HepG2 (cell line): ENCODE data around the gene HOXB4. TPM values are rescaled to one million over a fixed set of nuclear protein-coding genes. Genes with fewer than 3 reads are reported as not detected.

Experiments
- ATAC-seq: fragments of 200-7000 bp; cut with Tn5 transposase; 3 replicates; pipeline ENCODE4 v1.9.1; 2020; ENCODE audit warnings: mild to moderate bottlenecking, moderate library complexity
- BruUV-seq: library from RNA; stranded (reverse); fragments of 400-500 nt; replicated peaks from 2 replicates; lab custom pipeline; 2021; lab: Mats Ljungman, UMichigan
- CTCF ChIA-PET: fragments of 300-600 bp; formaldehyde crosslinking; extraction: SDS; loops from one replicate; lab custom pipeline; 2021; ENCODE audit warnings: low total read pairs, inconsistent platforms, low intra/inter-chr PET ratio; lab: Yijun Ruan, JAX
- POLR2A ChIA-PET: fragments of 350-600 bp; sonication (Branson Sonifier 250); formaldehyde crosslinking; loops from one replicate; lab custom pipeline; 2020; ENCODE audit warnings: antibody characterized with exemption, inconsistent platforms; lab: Yijun Ruan, JAX
- DNase-seq: peaks from one replicate; pipeline ENCODE4 v3.0.0-alpha.2; 2015; ENCODE audit warnings: low spot score
- FAIRE-seq: peaks from 3 replicates; lab custom pipeline; 2011; peaks lifted over from hg19 to GRCh38; lab: Jason Lieb, UNC
- H2AFZ ChIP-seq: one replicate; pipeline ENCODE4 v1.6.1; 2011; ENCODE audit warnings: low read length, inconsistent platforms
- H3K27ac ChIP-seq: fragments of 300-600 bp; 3 replicates; pipeline ENCODE4 v1.8.0; 2011; ENCODE audit warnings: mixed run types, mild to moderate bottlenecking, mixed read lengths, low read length, inconsistent platforms; ENCODE audit not compliant: insufficient read depth; ENCODE audit errors: extremely low read length
- H3K27me3 ChIP-seq, 2 experiments: fragments of 200-600 bp in 1 of 2; 2 replicates in 1 of 2; 3 replicates in 1 of 2; pipeline versions ENCODE4 v1.6.0 to v1.8.0; 2011; ENCODE audit warnings: low read length in 2 of 2, mild to moderate bottlenecking in 2 of 2, moderate library complexity in 2 of 2, inconsistent platforms in 1 of 2; ENCODE audit not compliant: insufficient read depth in 2 of 2, control insufficient read depth in 1 of 2
- H3K36me3 ChIP-seq, 2 experiments: fragments of 200-600 bp in 1 of 2; replicated peaks in 1 of 2; 2 replicates in 1 of 2; 3 replicates in 1 of 2; pipeline versions ENCODE4 v1.5.1 to v1.8.0; 2011; ENCODE audit warnings: low read length in 2 of 2, inconsistent platforms in 1 of 2; ENCODE audit not compliant: insufficient read depth in 2 of 2, control insufficient read depth in 1 of 2
- H3K4me1 ChIP-seq: 2 replicates; pipeline ENCODE4 v1.5.1; 2012; ENCODE audit warnings: low read length, inconsistent platforms; ENCODE audit not compliant: insufficient read depth
- H3K4me2 ChIP-seq: 2 replicates; pipeline ENCODE4 v1.6.0; 2011; ENCODE audit warnings: low read depth, low read length, inconsistent platforms
- H3K4me3 ChIP-seq, 3 experiments: fragments of 200-600 bp in 1 of 3; sonication (generic), shearing (Covaris generic) in 1 of 3; replicated peaks in 1 of 3; 2 replicates each; pipeline ENCODE4 v1.5.1; 2011 to 2016; ENCODE audit warnings: low read length in 3 of 3, inconsistent platforms in 2 of 3, low read depth in 2 of 3, mild to moderate bottlenecking in 2 of 3, control low read depth in 1 of 3, mixed read lengths in 1 of 3; ENCODE audit not compliant: insufficient read depth in 1 of 3
- H3K79me2 ChIP-seq: one replicate; pipeline ENCODE4 v1.6.1; 2011; ENCODE audit warnings: low read length, inconsistent platforms; ENCODE audit not compliant: insufficient read depth
- H3K9ac ChIP-seq: 2 replicates; pipeline ENCODE4 v1.6.0; 2011; ENCODE audit warnings: mild to moderate bottlenecking, low read depth, low read length, inconsistent platforms; ENCODE audit not compliant: insufficient read depth
- H3K9me3 ChIP-seq: 2 replicates; pipeline ENCODE4 v1.5.1; 2012; ENCODE audit warnings: mild to moderate bottlenecking, low read length
- H4K20me1 ChIP-seq: 2 replicates; pipeline ENCODE4 v1.6.0; 2011; ENCODE audit warnings: inconsistent platforms, mild to moderate bottlenecking, low read length, moderate library complexity; ENCODE audit not compliant: insufficient read depth
- RARG ChIP-seq: sonication (generic); formaldehyde crosslinking; IDR thresholded peaks from 2 replicates; pipeline ENCODE4 v1.4.0; 2020; ENCODE audit warnings: low read depth, mild to moderate bottlenecking, missing genetic modification reagents
- SCMH1 ChIP-seq: sonication (generic); formaldehyde crosslinking; IDR thresholded peaks from 2 replicates; pipeline ENCODE4 v1.9.0; 2021; ENCODE audit warnings: missing genetic modification reagents, mild to moderate bottlenecking, borderline replicate concordance
- SMAD1 ChIP-seq: sonication (generic); formaldehyde crosslinking; IDR thresholded peaks from 2 replicates; pipeline ENCODE4 v1.4.0; 2020; ENCODE audit warnings: missing genetic modification reagents, low read depth, mild to moderate bottlenecking, borderline replicate concordance
- SRSF9 ChIP-seq: fragments of 200-400 bp; formaldehyde crosslinking; IDR thresholded peaks from 2 replicates; pipeline ENCODE4 v1.6.1; 2018; ENCODE audit warnings: borderline replicate concordance, mild to moderate bottlenecking, low read depth, low read length; ENCODE audit not compliant: insufficient read depth, poor library complexity, severe bottlenecking
- ZNF263 ChIP-seq: sonication (generic); formaldehyde crosslinking; IDR thresholded peaks from 2 replicates; pipeline ENCODE4 v1.4.0; 2020; ENCODE audit warnings: missing genetic modification reagents
- ZNF282 ChIP-seq: fragments of 450-650 bp; IDR thresholded peaks from 2 replicates; pipeline ENCODE4 v1.6.1; 2018; ENCODE audit not compliant: partially characterized antibody
- ZNF350 ChIP-seq: sonication (generic); formaldehyde crosslinking; IDR thresholded peaks from 2 replicates; pipeline ENCODE4 v1.4.0; 2020; ENCODE audit warnings: mild to moderate bottlenecking, low read depth, missing genetic modification reagents, borderline replicate concordance
- ZNF569 ChIP-seq: sonication (generic); formaldehyde crosslinking; IDR thresholded peaks from 2 replicates; pipeline ENCODE4 v1.5.0; 2020; ENCODE audit warnings: mild to moderate bottlenecking, missing genetic modification reagents, moderate library complexity, borderline replicate concordance
- ZNF660 ChIP-seq: sonication (generic); formaldehyde crosslinking; IDR thresholded peaks from 2 replicates; pipeline ENCODE4 v1.5.1; 2020; ENCODE audit warnings: mild to moderate bottlenecking, low read depth, missing genetic modification reagents, borderline replicate concordance
- ZNF709 ChIP-seq: sonication (generic); formaldehyde crosslinking; IDR thresholded peaks from 2 replicates; pipeline ENCODE4 v1.5.0; 2020; ENCODE audit warnings: mild to moderate bottlenecking, missing genetic modification reagents
- ZNF891 ChIP-seq: sonication (generic); formaldehyde crosslinking; IDR thresholded peaks from 2 replicates; pipeline ENCODE4 v1.5.0; 2020; ENCODE audit warnings: mild to moderate bottlenecking, missing genetic modification reagents
- WGBS: methylation state at CpG from one replicate; pipeline ENCODE4 v1.1.6; 2017; ENCODE audit warnings: low lambda C conversion rate; 5-methylcytosine and 5-hydroxymethylcytosine counted together
- in situ Hi-C: cut with HindIII; loops from 2 replicates; pipeline ENCODE4 v1.10.0; 2017; ENCODE audit warnings: low pct_unique_long_range_greater_than_20kb; ENCODE audit not compliant: extremely low pct_ligation_motif_present
- intact Hi-C: fragments of 100-400 bp; cut with micrococcal nuclease; formaldehyde crosslinking; loops from one replicate; pipeline ENCODE4 v1.10.0; 2022; ENCODE audit not compliant: unreplicated experiment
- polyA plus RNA-seq, 8 experiments: library from polyadenylated mRNA; depleted of rRNA in 3 of 8; stranded (reverse) in 7 of 8; unstranded in 1 of 8; fragments of >200 nt; fragmentation: Illumina TruSeq in 4 of 8; extraction: Trizol in 4 of 8; gene quantifications; 2 replicates each; pipeline versions ENCODE4 v1.2.1 to v1.2.3, GENCODE V29; 2011 to 2016; ENCODE audit warnings: low read depth in 4 of 8, missing spikeins in 1 of 8, mixed read lengths in 1 of 8; ENCODE audit not compliant: insufficient read depth in 1 of 8
- total RNA-seq, 5 experiments: library from RNA; depleted of rRNA; stranded (reverse); fragments of >200 nt; fragmentation: Illumina TruSeq; extraction: Trizol; gene quantifications; 2 replicates each; pipeline ENCODE4 v1.2.3, GENCODE V29; 2016; ENCODE audit warnings: low read depth in 1 of 5
- TF ChIP-seq, protein P1 (sequence below): sonication (generic); formaldehyde crosslinking; IDR thresholded peaks from 2 replicates; pipeline ENCODE4 v1.4.0; 2020; ENCODE audit warnings: mild to moderate bottlenecking, missing genetic modification reagents
- TF ChIP-seq, protein P2 (sequence below): sonication (generic); formaldehyde crosslinking; IDR thresholded peaks from 2 replicates; pipeline ENCODE4 v1.4.0; 2020; ENCODE audit warnings: missing genetic modification reagents, low read depth, mild to moderate bottlenecking, borderline replicate concordance
- TF ChIP-seq, protein P3 (sequence below): sonication (generic); formaldehyde crosslinking; IDR thresholded peaks from 2 replicates; pipeline ENCODE4 v1.4.0; 2020; ENCODE audit warnings: missing genetic modification reagents

The HOXB4 gene
- total and polyA plus RNA-seq, 2 of the 13 experiments (the other 11 are each of a cell fraction or from before 2014, with no cell fraction given): not detected

DNA sequence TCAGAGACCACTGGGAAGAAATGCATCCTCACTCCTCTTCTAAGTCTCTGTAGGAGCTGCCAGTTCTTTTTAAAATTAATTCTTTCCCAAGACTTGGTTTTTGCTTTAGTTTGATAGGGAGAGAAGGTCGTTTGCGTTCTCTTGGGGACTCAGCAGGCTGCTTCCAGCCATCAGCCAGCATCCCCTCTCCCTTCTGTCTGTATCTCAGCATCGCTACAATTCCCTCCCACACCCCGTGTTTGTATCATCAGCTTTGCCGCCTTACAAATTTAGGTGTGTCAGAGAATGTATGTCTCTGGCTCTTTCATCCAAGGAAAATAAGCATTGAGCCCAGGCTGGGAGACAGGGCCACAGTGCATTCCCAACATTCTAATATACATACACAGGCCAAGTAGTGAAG, 21.2 kb upstream of the HOXB4 start (continued):
- TF ChIP-seq SRSF9 (no peak), ZNF263 (CRISPR knock-in tag) (no peak), SMAD1 (CRISPR knock-in tag) (no peak), SCMH1 (CRISPR knock-in tag) (no peak), ZNF569 (CRISPR knock-in tag) (no peak), ZNF709 (no peak), RARG (CRISPR knock-in tag) (no peak)
- TF ChIP-seq, protein P1, sequence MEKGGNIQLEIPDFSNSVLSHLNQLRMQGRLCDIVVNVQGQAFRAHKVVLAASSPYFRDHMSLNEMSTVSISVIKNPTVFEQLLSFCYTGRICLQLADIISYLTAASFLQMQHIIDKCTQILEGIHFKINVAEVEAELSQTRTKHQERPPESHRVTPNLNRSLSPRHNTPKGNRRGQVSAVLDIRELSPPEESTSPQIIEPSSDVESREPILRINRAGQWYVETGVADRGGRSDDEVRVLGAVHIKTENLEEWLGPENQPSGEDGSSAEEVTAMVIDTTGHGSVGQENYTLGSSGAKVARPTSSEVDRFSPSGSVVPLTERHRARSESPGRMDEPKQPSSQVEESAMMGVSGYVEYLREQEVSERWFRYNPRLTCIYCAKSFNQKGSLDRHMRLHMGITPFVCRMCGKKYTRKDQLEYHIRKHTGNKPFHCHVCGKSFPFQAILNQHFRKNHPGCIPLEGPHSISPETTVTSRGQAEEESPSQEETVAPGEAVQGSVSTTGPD: no peak
- TF ChIP-seq, protein P2, sequence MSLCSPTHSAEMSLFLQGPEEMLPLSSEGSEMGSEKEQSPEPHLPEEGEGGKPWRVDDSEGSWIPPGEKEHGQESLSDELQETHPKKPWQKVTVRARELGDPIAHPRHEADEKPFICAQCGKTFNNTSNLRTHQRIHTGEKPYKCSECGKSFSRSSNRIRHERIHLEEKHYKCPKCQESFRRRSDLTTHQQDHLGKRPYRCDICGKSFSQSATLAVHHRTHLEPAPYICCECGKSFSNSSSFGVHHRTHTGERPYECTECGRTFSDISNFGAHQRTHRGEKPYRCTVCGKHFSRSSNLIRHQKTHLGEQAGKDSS (CRISPR knock-in tag): no peak

DNA sequence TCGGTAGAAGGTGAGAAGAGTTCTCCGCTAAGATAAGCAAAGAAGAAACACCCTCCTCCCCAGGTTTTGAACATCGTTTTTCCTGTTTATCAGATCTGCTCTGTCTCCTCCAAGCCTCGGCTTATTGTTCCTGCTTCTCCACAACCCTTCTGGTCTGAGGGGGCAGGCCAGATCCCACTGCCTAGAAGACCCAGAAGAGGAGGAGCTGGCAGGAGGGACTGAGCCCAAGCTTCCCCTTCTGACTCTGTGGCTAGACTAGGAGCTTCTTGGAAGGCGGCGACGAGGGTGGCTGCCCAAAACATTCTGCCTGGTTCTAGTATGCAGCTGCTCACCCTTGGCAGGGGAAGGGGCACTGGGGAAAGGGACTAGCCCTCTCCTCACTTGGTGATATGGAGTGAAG, 20.6 kb upstream of the HOXB4 start:
- ChIA-PET POLR2A (no interaction called here), CTCF (no interaction called here)
- Histone ChIP-seq H3K4me2 (no peak overlapping the region), H3K27ac (no peak overlapping the region), H3K27me3 (peaks cover 55 to 98% of the 10 kb centered on the region in 2 experiments), H3K4me1 (peaks cover 17% of the 10 kb centered on the region; the same call in 1 of the 2 replicates), H4K20me1 (peaks cover 2% of the 10 kb centered on the region; the same call in 1 of the 2 replicates), H3K9me3 (no peaks in the 10 kb centered on the region), H3K4me3 (no peak overlapping the region), H3K36me3 (no peaks in the 10 kb centered on the region), H3K9ac (no peak overlapping the region), H3K79me2 (no peaks in the 10 kb centered on the region), H2AFZ (no peak overlapping the region)
- no TSS peak for BruUV-seq
- intact Hi-C loops: no loop called here
- in situ Hi-C loops: loop anchor here (5.0 kb wide), 1 partner anchor 446 kb away; no protein-coding TSS in a partner anchor
- WGBS: 2% methylated on average over 7 of the region's 7 CpGs
- DNase-seq: no peak
- TF ChIP-seq ZNF350 (CRISPR knock-in tag): no peak
- TF ChIP-seq, protein P3, sequence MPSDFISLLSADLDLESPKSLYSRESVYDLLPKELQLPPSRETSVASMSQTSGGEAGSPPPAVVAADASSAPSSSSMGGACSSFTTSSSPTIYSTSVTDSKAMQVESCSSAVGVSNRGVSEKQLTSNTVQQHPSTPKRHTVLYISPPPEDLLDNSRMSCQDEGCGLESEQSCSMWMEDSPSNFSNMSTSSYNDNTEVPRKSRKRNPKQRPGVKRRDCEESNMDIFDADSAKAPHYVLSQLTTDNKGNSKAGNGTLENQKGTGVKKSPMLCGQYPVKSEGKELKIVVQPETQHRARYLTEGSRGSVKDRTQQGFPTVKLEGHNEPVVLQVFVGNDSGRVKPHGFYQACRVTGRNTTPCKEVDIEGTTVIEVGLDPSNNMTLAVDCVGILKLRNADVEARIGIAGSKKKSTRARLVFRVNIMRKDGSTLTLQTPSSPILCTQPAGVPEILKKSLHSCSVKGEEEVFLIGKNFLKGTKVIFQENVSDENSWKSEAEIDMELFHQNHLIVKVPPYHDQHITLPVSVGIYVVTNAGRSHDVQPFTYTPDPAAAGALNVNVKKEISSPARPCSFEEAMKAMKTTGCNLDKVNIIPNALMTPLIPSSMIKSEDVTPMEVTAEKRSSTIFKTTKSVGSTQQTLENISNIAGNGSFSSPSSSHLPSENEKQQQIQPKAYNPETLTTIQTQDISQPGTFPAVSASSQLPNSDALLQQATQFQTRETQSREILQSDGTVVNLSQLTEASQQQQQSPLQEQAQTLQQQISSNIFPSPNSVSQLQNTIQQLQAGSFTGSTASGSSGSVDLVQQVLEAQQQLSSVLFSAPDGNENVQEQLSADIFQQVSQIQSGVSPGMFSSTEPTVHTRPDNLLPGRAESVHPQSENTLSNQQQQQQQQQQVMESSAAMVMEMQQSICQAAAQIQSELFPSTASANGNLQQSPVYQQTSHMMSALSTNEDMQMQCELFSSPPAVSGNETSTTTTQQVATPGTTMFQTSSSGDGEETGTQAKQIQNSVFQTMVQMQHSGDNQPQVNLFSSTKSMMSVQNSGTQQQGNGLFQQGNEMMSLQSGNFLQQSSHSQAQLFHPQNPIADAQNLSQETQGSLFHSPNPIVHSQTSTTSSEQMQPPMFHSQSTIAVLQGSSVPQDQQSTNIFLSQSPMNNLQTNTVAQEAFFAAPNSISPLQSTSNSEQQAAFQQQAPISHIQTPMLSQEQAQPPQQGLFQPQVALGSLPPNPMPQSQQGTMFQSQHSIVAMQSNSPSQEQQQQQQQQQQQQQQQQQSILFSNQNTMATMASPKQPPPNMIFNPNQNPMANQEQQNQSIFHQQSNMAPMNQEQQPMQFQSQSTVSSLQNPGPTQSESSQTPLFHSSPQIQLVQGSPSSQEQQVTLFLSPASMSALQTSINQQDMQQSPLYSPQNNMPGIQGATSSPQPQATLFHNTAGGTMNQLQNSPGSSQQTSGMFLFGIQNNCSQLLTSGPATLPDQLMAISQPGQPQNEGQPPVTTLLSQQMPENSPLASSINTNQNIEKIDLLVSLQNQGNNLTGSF (CRISPR knock-in tag): no peak
- TF ChIP-seq ZNF891: no peak
- no peak for TF ChIP-seq ZNF660
- no peak for TF ChIP-seq ZNF282
- ATAC-seq: no peak
- no peak for FAIRE-seq
